ENCODE data around the gene TLR3.
A peak's percentile ranks its signal among the peaks of the same experiment; 100 is the strongest.

TLR3 gene

GRCh38 chr4:186051096-186051495 is 17.9 kb upstream of the TLR3 start:
- no peak for DNase-seq

DNA sequence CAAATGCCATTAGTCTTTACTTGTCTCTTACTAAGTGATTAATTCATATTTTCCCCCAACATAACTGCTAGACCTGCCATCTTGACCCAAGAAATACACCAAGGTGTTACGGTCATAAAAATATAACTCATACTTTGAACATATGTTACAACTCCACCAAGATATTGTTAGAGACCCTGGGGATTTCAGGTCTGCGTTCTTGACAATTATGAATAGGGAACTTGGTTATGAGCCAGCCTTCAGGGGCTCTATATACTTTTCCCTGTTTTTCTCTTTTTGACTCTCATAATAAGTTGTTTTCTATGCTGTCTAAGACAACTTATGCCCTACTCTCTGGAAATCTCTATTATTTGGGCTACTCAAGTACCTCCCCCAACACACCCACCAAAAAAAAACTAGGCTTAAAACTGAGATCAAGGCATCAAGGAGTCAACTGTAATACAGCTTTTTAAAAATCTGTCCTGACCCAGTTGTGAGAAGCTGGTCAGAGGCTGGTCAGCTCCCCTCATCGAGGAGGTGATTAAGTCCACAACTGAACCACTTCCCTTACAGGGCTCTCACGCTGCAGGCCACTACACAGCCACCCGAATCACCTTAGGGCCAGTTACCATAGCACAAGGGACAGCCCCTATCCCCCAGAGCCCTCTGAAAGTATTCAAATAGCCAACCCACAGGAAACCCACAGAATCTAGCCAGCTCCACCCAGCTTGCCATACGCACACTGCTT is 10.5 kb upstream of the TLR3 start:
- DNase-seq, result no peak

DNA sequence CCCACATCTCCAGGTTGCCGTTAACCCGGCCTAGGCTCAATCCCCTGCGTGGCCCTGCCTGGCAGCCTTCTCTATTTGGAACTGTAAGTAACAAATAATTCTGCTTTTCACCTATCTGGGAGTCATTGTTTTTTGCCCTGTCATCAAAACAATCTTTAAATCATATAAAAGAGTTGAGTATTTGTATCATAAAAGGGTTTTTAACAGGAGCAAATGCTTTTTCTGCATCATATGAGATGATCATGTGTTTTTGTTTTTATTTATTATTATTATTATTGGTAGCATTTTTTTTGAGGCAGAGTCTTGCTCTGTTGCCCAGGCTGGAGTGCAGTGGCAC is 10.0 kb upstream of the TLR3 start:
- no peak for DNase-seq

DNA sequence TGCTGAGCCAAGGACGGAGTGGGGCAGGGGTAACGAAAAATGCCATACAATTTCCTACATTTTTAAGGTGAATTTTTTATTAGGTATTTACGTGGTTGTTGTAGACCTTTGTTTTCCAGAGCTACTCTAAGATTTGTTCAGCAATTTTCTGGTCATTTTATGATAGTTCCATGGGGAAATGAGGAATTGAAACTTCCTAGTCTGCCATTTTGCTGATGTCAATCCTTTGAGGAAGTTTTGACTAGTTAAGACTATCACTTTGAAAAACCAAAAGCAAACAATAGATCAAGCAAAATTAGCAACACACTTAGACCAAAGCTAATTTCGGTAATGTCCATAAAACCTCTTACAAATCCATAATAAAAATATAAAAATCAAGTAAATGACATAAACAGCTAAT is 7.0 kb upstream of the TLR3 start:
- DNase-seq, result no peak

DNA sequence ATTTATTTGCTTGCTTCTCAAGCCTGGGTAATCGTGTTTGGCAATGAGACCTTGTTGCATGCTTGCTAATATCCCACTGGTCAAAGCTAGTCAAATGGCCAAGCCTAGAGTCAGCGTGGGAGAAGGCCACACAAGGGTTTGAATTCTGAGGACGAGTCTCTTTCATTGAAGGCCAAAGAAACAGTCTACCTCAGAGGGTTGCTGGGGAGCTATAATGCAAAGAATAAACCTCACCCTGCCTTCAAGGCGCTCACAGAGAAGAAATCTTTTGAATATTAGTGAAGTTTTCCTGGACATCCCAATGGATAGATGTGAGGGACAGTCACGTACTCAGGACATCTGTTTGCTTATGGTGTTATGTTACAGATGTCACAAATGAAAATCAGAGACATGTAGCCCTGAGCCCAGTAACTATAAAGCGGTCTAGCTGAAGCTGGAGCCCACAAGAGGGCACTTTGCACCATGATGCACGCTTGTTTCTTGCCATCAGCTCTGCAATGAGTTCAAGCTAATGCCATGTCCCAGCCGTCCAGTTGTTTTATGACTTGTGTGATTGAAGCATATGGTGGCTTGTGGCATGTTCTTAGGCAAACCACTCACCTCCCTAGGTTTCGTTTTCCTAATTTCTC is 1.1 kb upstream of the TLR3 start:
- DNase-seq, result peak; percentile 7

DNA sequence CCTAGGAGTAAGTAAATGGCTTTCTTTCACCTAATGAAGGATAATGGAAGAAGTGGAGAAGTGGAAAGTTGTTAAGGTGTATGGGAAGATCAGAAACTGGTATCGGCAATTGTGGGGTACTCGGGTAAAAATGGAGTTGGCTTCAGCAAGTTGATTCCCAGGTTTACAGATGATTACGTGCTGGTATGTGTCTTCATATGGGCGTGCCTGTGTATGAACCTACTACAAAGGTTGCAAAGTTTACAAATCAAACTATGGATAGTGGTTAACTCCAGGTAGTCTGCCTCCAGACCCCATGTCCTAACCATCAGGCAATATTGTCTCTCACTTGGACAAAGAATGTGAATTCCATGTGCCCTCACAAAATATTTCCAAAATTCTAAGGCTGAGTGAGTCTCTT is 773 bp downstream of the TLR3 start:
- DNase-seq, result no peak

- no peak for DNase-seq
Observed at GRCh38 chr4:186072516-186072915, 3.6 kb downstream of the TLR3 start.

DNA sequence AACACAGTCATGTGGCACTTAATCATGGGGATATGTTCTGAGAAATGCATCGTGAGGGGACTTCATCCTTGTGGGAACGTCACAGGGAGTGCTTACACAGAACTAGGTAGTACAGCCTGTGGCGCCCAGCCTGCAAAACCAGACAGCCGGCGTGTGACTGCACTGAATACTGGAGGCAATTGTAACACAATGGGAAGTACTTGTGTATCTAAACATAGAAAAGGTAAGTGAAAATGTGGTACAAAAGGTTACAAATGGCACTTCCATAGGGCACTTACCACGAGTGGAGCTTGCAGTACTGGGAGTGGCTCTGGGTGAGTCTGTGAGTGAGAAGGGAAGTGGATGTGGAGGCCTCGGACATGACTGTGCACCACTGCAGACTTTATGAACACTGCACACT is 5.2 kb downstream of the TLR3 start:
- no peak for DNase-seq

DNA sequence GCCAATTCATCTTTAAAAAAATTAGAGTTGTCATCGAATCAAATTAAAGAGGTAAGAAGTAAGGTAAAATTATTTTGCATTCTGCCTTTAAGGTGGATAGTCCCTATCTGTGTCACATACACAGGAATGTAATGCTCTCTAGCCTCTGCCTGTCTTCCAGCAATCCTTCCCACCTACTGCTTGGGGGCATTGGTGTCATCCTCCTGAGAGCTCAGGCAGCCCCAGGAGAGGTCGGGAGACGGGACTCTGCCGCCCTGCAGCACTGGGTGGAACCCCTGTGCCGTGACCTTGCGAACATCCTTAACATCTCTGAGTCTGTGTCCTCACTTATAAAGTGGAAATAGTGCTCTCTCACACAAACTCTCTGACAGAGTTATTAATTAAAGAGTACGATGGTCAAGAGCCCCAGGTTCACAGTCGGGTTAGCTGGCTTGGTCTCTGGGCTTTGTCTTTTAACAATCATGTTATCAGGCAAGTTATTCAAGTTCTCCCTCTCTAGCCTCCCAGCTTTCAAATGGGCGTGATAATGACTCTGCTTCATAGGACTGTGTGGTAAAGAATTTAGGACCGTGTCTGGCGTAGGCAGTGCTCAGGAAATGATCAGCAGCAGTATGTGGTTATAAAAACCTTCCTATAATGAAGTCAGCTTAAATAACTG is 10.2 kb downstream of the TLR3 start:
- no peak for DNase-seq

- DNase-seq, result no peak
Observed at GRCh38 chr4:186079694-186080093, 10.7 kb downstream of the TLR3 start.

DNA sequence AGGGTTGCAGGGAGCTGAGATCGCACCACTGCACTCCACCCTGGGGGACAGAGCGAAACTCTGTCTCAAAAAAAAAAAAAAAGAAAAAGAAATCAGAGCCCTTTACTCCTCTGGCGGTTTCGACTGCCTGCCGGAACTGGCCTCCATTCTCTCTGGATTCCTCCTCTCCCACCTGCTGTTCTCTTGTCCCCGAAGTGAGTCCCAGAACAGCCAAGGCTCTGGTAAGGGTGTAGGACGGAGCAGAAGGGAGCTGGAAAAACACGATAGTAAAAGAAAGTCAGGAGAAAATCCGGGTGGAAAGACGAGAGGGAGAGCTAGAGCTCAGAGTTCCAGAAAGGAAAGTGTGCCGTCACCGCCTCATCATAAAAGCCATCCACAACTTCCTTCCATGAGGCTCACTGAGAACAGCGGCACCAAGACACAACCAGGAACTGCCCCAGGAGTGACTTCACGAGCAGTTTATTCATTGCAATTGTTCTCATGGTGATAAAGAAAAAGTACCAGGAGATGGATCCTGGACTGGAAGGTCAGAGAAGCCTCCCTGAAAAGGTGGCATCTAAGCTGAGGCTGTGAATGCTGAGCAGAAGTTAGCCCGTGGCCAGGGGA is 12.3 kb downstream of the TLR3 start:
- DNase-seq, result no peak

GRCh38 chr4:186082221-186082620 is 13.3 kb downstream of the TLR3 start:
- DNase-seq, result no peak

DNA sequence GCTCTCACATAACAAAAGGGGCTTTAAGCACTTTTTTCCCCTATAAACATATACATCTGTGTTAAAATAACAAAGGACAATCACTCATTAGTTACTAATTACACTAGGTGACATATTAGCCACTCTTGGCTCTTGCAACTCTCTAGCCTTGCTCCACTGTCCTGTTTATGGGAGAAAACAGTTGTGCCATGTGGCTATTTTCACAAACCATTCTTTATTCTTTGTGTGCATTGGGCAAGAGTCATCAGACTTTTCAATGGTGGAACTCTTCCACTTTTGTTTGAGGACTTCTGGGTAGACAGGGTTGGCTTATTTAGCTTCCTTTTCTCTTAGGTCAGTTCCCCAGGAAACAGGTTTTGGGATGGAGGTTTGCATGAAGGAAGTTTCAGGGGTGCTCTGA is 19.6 kb downstream of the TLR3 start:
- DNase-seq, result no peak

DNA sequence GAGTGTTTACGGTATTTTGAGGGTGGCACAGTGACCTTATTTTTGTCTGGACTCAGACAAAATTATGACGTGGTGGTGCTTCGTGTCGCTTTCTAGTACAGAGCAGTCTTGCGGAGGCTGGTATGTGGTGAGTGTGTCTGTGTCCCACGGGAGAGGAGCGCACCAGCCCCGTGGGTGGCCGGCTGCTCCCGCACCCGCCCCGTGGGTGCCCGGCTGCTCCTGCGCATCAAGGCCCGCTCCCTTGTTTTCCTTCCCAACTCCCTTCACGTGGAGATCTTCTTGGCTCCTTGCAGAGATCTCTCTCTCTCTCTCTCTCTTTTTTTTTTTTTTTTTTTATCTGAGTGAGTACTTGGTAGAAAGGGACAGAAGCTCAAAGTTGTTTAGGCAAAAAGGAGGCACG is 23.3 kb downstream of the TLR3 start:
- no peak for DNase-seq

GRCh38 chr4:186095406-186095805 is 26.4 kb downstream of the TLR3 start:
- DNase-seq, result no peak

GRCh38 chr4:186096681-186097165 is 27.8 kb downstream of the TLR3 start:
- DNase-seq, result no peak

DNA sequence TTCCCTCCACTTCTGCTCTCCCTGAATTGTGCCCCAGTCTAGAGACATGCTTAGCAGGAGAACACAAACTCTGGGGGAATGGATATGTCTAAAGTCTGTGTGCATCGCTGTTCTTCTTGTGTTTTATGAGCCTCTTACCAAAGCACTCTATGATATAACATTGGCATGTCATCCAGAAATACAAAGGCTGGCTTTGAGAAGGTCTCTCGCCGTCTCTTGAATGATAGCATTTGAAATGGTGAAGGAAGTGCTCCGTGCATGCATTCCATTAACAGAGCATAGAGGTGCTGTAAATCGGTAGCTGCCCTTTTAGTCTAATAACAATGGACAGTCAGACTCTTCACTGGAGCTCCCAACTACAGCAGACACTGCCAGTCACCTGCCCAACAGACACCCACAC is 28.4 kb downstream of the TLR3 start:
- no peak for DNase-seq

GRCh38 chr4:186102931-186103330 is 34.0 kb downstream of the TLR3 start:
- DNase-seq, result no peak

GRCh38 chr4:186104114-186104889 is 35.3 kb downstream of the TLR3 start, which contains the start of gene FAM149A:
FAM149A (plus strand) TSS chr4:186104704.
- DNase-seq, result peak; percentile 17

- DNase-seq, result no peak
Observed at GRCh38 chr4:186104890-186105646, 36.1 kb downstream of the TLR3 start.

DNA sequence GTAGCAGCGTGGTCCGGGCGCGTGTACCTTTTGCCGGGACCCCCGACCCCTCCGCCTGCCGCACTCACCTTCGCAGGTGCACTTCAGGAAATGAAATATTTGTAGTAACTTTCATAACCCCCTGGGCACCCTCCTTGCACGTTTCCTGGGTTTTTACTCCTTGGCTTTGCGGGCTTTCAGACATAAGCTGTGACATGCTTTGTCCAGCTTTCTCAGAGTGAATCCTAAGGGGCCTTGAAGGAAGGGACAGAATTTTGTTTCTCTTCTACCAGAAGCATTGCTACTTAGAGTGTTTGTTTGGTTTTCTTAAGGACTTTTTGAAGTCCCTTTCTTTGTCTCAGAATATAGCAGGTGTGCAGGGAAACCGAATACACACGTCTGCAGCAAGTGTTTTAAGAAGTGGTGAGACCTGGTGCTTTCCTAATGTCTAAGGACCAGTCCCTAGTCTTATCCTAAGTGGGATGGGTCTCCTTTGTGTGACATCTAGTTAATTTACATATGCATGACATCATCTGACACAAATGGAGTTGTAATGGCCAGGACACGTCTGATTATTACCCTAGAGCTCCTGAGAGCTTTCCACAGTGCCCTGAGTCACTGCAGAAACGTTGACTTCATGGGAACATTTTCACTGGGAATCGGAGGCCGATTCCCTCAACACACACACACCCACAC is 36.8 kb downstream of the TLR3 start:
- no peak for DNase-seq

GRCh38 chr4:186107947-186108346 is 39.0 kb downstream of the TLR3 start:
- DNase-seq, result no peak
